ENCODE measurements around the gene LONRF2. TPM values are rescaled to one million over a fixed set of nuclear protein-coding genes. Genes with fewer than 3 reads are reported as not detected.

LONRF2 gene
- total RNA-seq, 2 experiments from 2014 or later, result 0.06 to 0.08 TPM

DNA sequence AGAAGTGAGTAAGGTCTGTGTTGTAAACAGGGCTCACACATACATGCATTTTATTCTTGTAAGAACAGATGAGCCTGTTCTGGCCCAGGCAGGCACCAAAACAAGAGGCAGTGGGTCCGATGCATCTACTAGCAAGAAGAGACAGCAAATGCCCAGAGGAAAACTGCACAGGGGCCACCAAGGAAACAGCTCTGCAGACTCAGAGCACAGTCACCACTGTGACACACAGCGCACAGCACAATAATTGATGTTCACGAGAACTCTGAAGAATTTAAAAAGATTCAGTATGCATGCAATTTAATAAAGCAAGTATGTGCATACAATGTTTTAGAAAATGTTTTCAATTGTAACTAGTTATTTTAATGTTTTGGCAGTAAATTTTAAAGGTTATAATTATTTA lies 24.8 kb downstream of the LONRF2 start:
- DNase-seq (no peak), ATAC-seq (ENCODE audit: poor library complexity) (no peak)
- peaks cover 0 to 4% of the 10 kb centered on the region in 2 experiments for H3K27me3 ChIP-seq (ENCODE audit: control insufficient read depth in 1 of 2, insufficient read depth in 2 of 2, low read length in 2 of 2)
- H3K27ac ChIP-seq (ENCODE audit: low read depth in 1 of 2, low read length in 2 of 2), result no peak overlapping the region
- intact Hi-C loops (cut with DNase I, micrococcal nuclease), result no loop called here
- H3K27me3 Mint-ChIP-seq, result peaks cover 9% of the 10 kb centered on the region
- TF ChIP-seq, protein P1, sequence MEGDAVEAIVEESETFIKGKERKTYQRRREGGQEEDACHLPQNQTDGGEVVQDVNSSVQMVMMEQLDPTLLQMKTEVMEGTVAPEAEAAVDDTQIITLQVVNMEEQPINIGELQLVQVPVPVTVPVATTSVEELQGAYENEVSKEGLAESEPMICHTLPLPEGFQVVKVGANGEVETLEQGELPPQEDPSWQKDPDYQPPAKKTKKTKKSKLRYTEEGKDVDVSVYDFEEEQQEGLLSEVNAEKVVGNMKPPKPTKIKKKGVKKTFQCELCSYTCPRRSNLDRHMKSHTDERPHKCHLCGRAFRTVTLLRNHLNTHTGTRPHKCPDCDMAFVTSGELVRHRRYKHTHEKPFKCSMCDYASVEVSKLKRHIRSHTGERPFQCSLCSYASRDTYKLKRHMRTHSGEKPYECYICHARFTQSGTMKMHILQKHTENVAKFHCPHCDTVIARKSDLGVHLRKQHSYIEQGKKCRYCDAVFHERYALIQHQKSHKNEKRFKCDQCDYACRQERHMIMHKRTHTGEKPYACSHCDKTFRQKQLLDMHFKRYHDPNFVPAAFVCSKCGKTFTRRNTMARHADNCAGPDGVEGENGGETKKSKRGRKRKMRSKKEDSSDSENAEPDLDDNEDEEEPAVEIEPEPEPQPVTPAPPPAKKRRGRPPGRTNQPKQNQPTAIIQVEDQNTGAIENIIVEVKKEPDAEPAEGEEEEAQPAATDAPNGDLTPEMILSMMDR (IDR thresholded peaks at IDR 0.05), result no peak
- H3K36me3 Mint-ChIP-seq (ENCODE audit: low read depth), result no peaks in the 10 kb centered on the region
- H3K36me3 ChIP-seq (ENCODE audit: insufficient read depth, low read length), result no peaks in the 10 kb centered on the region
- no peaks in the 10 kb centered on the region for H3K9me3 ChIP-seq (ENCODE audit: control insufficient read depth in 1 of 2, insufficient read depth in 1 of 2, low read length in 2 of 2)
- POLR2A ChIA-PET, result no interaction called here
- no peaks in the 10 kb centered on the region for H3K4me1 Mint-ChIP-seq (ENCODE audit: low read depth)
- no peak overlapping the region for H3K27ac Mint-ChIP-seq
- H3K4me3 ChIP-seq (ENCODE audit: low read length), result no peak overlapping the region
- no peaks in the 10 kb centered on the region for H3K9me3 Mint-ChIP-seq
- CTCF ChIA-PET, result no interaction called here
- H3K4me1 ChIP-seq (ENCODE audit: insufficient read depth, low read length), result no peaks in the 10 kb centered on the region
- H3K4me3 Mint-ChIP-seq, result no peak overlapping the region

GRCh38 chr2:100294162-100294497 lies 28.2 kb downstream of the LONRF2 start:
- ChIA-PET POLR2A (no interaction called here), CTCF (no interaction called here)
- Mint-ChIP-seq H3K36me3 (ENCODE audit: low read depth) (no peaks in the 10 kb centered on the region), H3K27me3 (peaks cover 9% of the 10 kb centered on the region), H3K9me3 (no peaks in the 10 kb centered on the region), H3K4me1 (ENCODE audit: low read depth) (no peaks in the 10 kb centered on the region), H3K4me3 (no peak overlapping the region), H3K27ac (no peak overlapping the region)
- Histone ChIP-seq H3K4me1 (ENCODE audit: insufficient read depth, low read length) (peaks cover 31% of the 10 kb centered on the region), H3K4me3 (ENCODE audit: low read length) (no peak overlapping the region), H3K27me3 (ENCODE audit: control insufficient read depth in 1 of 2, insufficient read depth in 2 of 2, low read length in 2 of 2) (no peaks in the 10 kb centered on the region), H3K9me3 (ENCODE audit: control insufficient read depth in 1 of 2, insufficient read depth in 1 of 2, low read length in 2 of 2) (no peaks in the 10 kb centered on the region), H3K27ac (ENCODE audit: low read depth in 1 of 2, low read length in 2 of 2) (no peak overlapping the region), H3K36me3 (ENCODE audit: insufficient read depth, low read length) (no peaks in the 10 kb centered on the region)
- ATAC-seq (ENCODE audit: poor library complexity) (no peak), DNase-seq (no peak)
- TF ChIP-seq, protein P1 (IDR thresholded peaks at IDR 0.05), result no peak
- intact Hi-C loops (cut with DNase I, micrococcal nuclease), result no loop called here

DNA sequence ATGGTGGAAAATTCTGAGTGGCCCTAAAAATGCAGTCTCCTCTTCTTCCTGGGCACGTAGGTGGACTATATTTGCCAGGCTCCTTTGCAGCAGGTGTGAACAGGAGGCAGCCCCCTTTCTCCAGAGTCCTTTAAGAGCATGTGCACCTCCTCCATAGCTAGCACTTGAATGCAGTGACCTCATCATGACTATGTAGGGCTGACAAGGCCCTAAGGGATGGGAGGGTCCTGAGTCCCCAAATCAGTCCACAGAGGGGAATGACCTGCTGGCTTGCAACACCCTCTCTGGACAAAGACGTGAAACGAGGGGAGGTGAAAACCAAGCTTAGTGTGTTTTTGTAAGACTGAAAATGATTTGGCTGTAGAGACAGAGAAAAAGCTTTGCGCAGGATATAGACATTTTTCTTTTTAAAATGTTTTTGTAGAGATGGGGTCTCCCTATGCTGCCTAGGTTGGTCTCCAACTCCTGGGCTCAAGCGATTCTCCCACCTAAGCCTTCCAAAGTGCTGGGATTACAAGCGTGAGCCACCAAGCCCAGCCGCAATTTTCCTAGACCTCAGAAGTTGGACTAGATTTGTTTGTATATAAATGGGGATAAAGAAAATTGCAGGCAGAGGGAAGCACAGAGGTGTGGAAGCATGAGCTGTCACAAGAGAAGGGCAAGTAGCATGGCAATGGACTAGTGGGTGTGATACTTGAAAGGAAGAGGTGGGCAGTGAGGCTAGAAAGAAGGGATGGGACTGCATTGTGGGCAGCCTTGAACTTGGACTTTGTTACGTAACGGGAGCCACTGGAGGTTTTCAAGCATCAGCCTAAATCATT lies 28.8 kb downstream of the LONRF2 start:
- no peaks in the 10 kb centered on the region for H3K4me1 Mint-ChIP-seq (ENCODE audit: low read depth)
- TF ChIP-seq, protein P1 (IDR thresholded peaks at IDR 0.05), result no peak
- Histone ChIP-seq H3K4me3 (ENCODE audit: low read length) (no peak overlapping the region), H3K4me1 (ENCODE audit: insufficient read depth, low read length) (peaks cover 34% of the 10 kb centered on the region), H3K27ac (ENCODE audit: low read depth in 1 of 2, low read length in 2 of 2) (no peak overlapping the region), H3K27me3 (ENCODE audit: control insufficient read depth in 1 of 2, insufficient read depth in 2 of 2, low read length in 2 of 2) (no peaks in the 10 kb centered on the region), H3K36me3 (ENCODE audit: insufficient read depth, low read length) (no peaks in the 10 kb centered on the region), H3K9me3 (ENCODE audit: control insufficient read depth in 1 of 2, insufficient read depth in 1 of 2, low read length in 2 of 2) (no peaks in the 10 kb centered on the region)
- CTCF ChIA-PET, result no interaction called here
- no peak for ATAC-seq (ENCODE audit: poor library complexity)
- H3K27me3 Mint-ChIP-seq, result peaks cover 7% of the 10 kb centered on the region
- no peak overlapping the region for H3K27ac Mint-ChIP-seq
- intact Hi-C loops (cut with DNase I, micrococcal nuclease), result no loop called here
- POLR2A ChIA-PET, result no interaction called here
- H3K4me3 Mint-ChIP-seq, result no peak overlapping the region
- H3K9me3 Mint-ChIP-seq, result no peaks in the 10 kb centered on the region
- no peak for DNase-seq
- no peaks in the 10 kb centered on the region for H3K36me3 Mint-ChIP-seq (ENCODE audit: low read depth)

All from CD4-positive, alpha-beta T cell (primary cell).